D341Med (cell line): Measurements from ENCODE around the gene REXO4.

ENCODE experiments used
- DNase-seq: peaks from one replicate; pipeline ENCODE4 v3.0.0; 2012; ENCODE audit warnings: low spot score

Gene REXO4

GRCh38 chr9:133367778-133368177 is 50.0 kb downstream of the REXO4 start:
- DNase-seq, result no peak

- no peak for DNase-seq
These were observed 50.6 kb downstream of the REXO4 start for GRCh38 chr9:133367221-133367620.

- no peak for DNase-seq
These were observed 51.4 kb downstream of the REXO4 start for GRCh38 chr9:133366435-133366834.

GRCh38 chr9:133362359-133363044 is 55.3 kb downstream of the REXO4 start:
- DNase-seq, result no peak

GRCh38 chr9:133361507-133362092 is 56.2 kb downstream of the REXO4 start:
- no peak for DNase-seq

- DNase-seq, result no peak
These were observed 57.1 kb downstream of the REXO4 start for GRCh38 chr9:133360400-133361393.

- peak; percentile 67 for DNase-seq
These were observed 58.2 kb downstream of the REXO4 start for GRCh38 chr9:133359399-133360175.

GRCh38 chr9:133357656-133358055 is 60.2 kb downstream of the REXO4 start:
- no peak for DNase-seq

GRCh38 chr9:133356391-133357091 is 61.3 kb downstream of the REXO4 start, which contains the start of the genes SURF1 and SURF2:
SURF1 (minus strand) TSS chr9:133356487; CDS start chr9:133356453, 34 bp downstream.
SURF2 (plus strand) TSS chr9:133356550; CDS start chr9:133356593, 43 bp downstream.
- peak; percentile 94 for DNase-seq
